CD4-positive, alpha-beta T cell treated with Interleukin-4 for 1 hour (primary cell): ENCODE data around the gene HNRNPCL2.
"Not testable (repeated sequence)": the region's sequence is repeated elsewhere in the genome, so short reads cannot be mapped to it uniquely, and the experiment has no call there.

Experiments used
- DNase-seq, 2 donors: peaks; one replicate each; pipeline ENCODE4 v3.0.0-alpha.2; 2020 to 2022

The HNRNPCL2 gene

GRCh38 chr1:13116754-13117153 lies at the start of gene HNRNPCL2:
TSS of gene HNRNPCL2 (minus strand) at chr1:13116854. CDS start at chr1:13116400, 454 bp downstream.
- not testable (repeated sequence) for DNase-seq

GRCh38 chr1:13165531-13165930 lies 48.9 kb upstream of the HNRNPCL2 start, which contains the start of gene HNRNPCL4:
TSS of gene HNRNPCL4 (minus strand) at chr1:13165631. CDS start at chr1:13165467, 164 bp downstream.
- not testable (repeated sequence) for DNase-seq

- DNase-seq = not testable (repeated sequence)
Observed at GRCh38 chr1:13155909-13156308, 39.3 kb upstream of the HNRNPCL2 start, which contains the start of gene PRAMEF26. TSS of gene PRAMEF26 (minus strand) at chr1:13156009. CDS start at chr1:13153095, 2,914 bp downstream.

GRCh38 chr1:13070474-13070873 lies 46.2 kb downstream of the HNRNPCL2 start, which contains the start of gene PRAMEF25:
TSS of gene PRAMEF25 (plus strand) at chr1:13070774. CDS start at chr1:13073694, 2,920 bp downstream.
- not testable (repeated sequence) for DNase-seq
